ENCODE results near the gene UBE2L3. TPM values are rescaled to one million over a fixed set of nuclear protein-coding genes. Genes with fewer than 3 reads are reported as not detected.
"Not testable (repeated sequence)": the region's sequence is repeated elsewhere in the genome, so short reads cannot be mapped to it uniquely, and the experiment has no call there.

Gene UBE2L3
- polyA plus RNA-seq, 6 donors from 2014 or later = 84.4 to 106 (median 95.3) TPM

- Mint-ChIP-seq H3K4me3 (peak overlapping the region in 7 of 8 donors; percentile 7 to 92 (median 69)), H3K4me1 (peaks cover 23 to 26% (median 25%) of the 10 kb centered on the region in 3 donors), H3K9me3 (no peaks in the 10 kb centered on the region), H3K27ac (peak overlapping the region in 3 of 6 donors; percentile 34 to 53 (median 40)), H3K27me3 (no peaks in the 10 kb centered on the region), H3K36me3 (no peaks in the 10 kb centered on the region)
- DNase-seq = no peak
- no peak for ATAC-seq (ENCODE audit: low read depth in 2 of 2)
Observed at GRCh38 chr22:21640810-21641209, 73.3 kb downstream of the UBE2L3 start.

DNA sequence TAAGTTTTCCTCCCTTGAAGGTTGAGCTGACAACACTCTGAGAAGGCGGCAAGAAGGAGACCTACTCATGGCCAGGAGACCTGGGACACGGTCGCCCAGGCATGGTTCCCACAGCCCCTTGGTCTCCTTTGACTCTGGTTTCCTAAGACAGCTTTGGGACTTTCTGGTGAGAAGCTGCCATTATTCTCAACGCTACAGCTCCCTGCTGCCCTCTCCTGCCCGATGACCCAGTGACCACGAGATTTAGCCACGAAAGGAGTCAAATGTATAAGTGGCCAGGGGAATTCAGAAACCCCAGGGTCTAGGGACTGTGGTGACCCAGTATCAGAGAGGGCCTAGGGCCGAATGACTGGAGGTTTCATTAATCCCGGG, 73.9 kb downstream of the UBE2L3 start:
- H3K9me3 Mint-ChIP-seq = no peaks in the 10 kb centered on the region

GRCh38 chr22:21641789-21642583, 74.5 kb downstream of the UBE2L3 start, which contains the start of gene SDF2L1:
TSS of gene SDF2L1 (plus strand) at chr22:21642302. CDS start at chr22:21642337, 35 bp downstream.
- Mint-ChIP-seq H3K36me3 (peaks cover 0 to 4% of the 10 kb centered on the region in 2 donors), H3K4me1 (peaks cover 29 to 35% (median 34%) of the 10 kb centered on the region in 3 donors), H3K27me3 (peaks cover 0 to 3% (median 0%) of the 10 kb centered on the region in 3 donors), H3K4me3 (peak within 1 kb of the TSS; percentile 69 to 95 (median 90)), H3K27ac (peak within 1 kb of the TSS in 5 of 6 donors; percentile 48 to 93 (median 90)), H3K9me3 (no peaks in the 10 kb centered on the region)
- DNase-seq (peak; percentile 99), ATAC-seq (ENCODE audit: low read depth in 2 of 2) (peak; percentile 95 to 97)

More for the DNA sequence above, 73.9 kb downstream of the UBE2L3 start:
- no peaks in the 10 kb centered on the region for H3K27me3 Mint-ChIP-seq
- no peak for ATAC-seq (ENCODE audit: low read depth in 2 of 2)
- no peaks in the 10 kb centered on the region for H3K36me3 Mint-ChIP-seq
- H3K27ac Mint-ChIP-seq = peak overlapping the region in 4 of 6 donors; percentile 12 to 93 (median 65)
- DNase-seq = no peak
- H3K4me1 Mint-ChIP-seq = peaks cover 24 to 30% (median 28%) of the 10 kb centered on the region in 3 donors
- H3K4me3 Mint-ChIP-seq = peak overlapping the region; percentile 69 to 95 (median 90)

DNA sequence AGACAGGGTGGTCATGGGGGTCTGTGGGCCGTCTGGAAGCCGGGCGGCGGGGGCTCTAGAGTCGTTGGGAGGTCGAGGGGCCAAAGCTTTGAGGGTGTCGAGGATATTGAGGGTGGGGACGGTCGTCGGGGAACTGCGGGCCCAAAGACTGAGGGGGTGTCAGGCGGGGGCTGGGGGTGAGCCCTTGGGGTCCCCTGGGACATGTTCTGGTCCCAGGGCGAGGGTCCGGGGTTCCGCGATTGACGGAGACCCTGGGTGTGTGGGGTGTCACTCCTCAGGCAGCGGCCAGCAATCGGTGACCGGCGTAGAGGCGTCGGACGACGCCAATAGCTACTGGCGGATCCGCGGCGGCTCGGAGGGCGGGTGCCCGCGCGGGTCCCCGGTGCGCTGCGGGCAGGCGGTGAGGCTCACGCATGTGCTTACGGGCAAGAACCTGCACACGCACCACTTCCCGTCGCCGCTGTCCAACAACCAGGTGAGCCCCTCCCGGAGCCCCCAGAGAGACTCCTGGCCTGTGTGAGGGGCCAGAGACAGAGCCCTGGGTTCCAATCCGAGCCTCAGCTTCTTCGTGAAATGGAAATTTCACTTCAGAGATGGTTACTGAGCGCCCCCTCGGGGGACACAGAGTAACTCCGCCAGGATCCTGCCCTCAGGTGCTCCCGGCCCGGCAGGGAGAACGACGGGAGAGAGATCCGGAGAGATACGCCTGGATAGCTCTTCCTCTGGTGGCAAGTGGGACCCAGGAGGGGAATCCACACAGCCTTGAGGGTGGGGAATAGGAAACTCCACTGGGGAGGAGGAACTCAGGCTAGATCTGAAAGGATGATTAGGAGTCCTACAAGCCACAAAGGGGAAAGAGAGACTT, 75.3 kb downstream of the UBE2L3 start:
- no peak for ATAC-seq (ENCODE audit: low read depth in 2 of 2)
- Mint-ChIP-seq H3K27ac (peak overlapping the region in 5 of 6 donors; percentile 48 to 93 (median 90)), H3K36me3 (peaks cover 0 to 4% of the 10 kb centered on the region in 2 donors), H3K9me3 (no peaks in the 10 kb centered on the region), H3K4me1 (peaks cover 29 to 35% (median 34%) of the 10 kb centered on the region in 3 donors), H3K4me3 (peak overlapping the region; percentile 69 to 95 (median 90)), H3K27me3 (peaks cover 0 to 3% (median 0%) of the 10 kb centered on the region in 3 donors)
- DNase-seq = peak; percentile 50

DNA sequence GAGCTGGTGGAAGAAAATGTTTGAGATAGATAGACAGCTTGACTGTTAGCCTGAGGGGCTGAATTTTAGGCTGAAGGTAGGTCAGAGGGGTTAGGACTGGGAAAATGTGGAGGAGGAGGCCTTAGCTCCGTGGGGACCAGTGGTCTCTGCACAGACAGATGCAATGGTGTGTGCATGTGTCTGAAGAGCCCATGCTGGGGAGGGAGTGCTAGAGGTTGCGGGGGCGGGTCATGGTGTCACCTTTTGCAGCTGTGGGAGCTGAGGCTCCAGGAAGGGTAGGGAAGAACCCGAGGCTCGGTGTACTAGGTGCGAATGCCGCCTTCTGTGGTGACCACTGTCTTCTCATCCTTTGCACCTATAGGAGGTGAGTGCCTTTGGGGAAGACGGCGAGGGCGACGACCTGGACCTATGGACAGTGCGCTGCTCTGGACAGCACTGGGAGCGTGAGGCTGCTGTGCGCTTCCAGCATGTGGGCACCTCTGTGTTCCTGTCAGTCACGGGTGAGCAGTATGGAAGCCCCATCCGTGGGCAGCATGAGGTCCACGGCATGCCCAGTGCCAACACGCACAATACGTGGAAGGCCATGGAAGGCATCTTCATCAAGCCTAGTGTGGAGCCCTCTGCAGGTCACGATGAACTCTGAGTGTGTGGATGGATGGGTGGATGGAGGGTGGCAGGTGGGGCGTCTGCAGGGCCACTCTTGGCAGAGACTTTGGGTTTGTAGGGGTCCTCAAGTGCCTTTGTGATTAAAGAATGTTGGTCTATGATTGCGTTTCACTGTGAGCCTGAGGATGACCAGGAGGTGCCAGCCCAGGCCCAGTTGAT, 76.2 kb downstream of the UBE2L3 start:
- Mint-ChIP-seq H3K36me3 (peaks cover 0 to 4% of the 10 kb centered on the region in 2 donors), H3K27me3 (peaks cover 0 to 3% (median 0%) of the 10 kb centered on the region in 3 donors), H3K4me1 (peaks cover 29 to 35% (median 34%) of the 10 kb centered on the region in 3 donors), H3K9me3 (no peaks in the 10 kb centered on the region), H3K27ac (peak overlapping the region in 1 of 6 donors; percentile 80), H3K4me3 (peak overlapping the region in 7 of 8 donors; percentile 69 to 95 (median 89))
- ATAC-seq (ENCODE audit: low read depth in 2 of 2) (no peak), DNase-seq (no peak)

DNA sequence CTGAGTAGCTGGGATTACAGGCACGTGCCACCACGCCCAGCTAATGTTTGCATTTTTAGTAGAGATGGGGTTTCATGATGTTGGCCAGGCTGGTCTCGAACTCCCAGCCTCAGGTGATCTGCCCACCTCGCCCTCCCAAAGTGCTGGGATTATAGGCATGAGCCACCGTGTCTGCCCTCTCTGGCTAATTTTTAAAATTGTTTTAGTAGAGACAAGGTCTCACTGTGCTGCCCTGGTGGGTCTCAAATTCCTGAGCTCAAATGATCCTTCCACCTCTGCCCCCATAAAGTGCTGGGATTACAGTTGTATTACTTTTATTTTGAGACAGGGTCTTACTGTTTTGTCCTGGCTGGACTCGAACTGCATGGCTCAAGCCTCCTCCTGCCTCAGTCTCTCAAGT, 78.0 kb downstream of the UBE2L3 start:
- H3K9me3 Mint-ChIP-seq; H3K27ac Mint-ChIP-seq; ATAC-seq (ENCODE audit: low read depth in 2 of 2); H3K27me3 Mint-ChIP-seq; DNase-seq; H3K36me3 Mint-ChIP-seq: not testable (repeated sequence)
- Mint-ChIP-seq H3K4me1 (peaks cover 29 to 38% (median 34%) of the 10 kb centered on the region in 3 donors), H3K4me3 (peak overlapping the region in 1 of 8 donors; percentile 32)

DNA sequence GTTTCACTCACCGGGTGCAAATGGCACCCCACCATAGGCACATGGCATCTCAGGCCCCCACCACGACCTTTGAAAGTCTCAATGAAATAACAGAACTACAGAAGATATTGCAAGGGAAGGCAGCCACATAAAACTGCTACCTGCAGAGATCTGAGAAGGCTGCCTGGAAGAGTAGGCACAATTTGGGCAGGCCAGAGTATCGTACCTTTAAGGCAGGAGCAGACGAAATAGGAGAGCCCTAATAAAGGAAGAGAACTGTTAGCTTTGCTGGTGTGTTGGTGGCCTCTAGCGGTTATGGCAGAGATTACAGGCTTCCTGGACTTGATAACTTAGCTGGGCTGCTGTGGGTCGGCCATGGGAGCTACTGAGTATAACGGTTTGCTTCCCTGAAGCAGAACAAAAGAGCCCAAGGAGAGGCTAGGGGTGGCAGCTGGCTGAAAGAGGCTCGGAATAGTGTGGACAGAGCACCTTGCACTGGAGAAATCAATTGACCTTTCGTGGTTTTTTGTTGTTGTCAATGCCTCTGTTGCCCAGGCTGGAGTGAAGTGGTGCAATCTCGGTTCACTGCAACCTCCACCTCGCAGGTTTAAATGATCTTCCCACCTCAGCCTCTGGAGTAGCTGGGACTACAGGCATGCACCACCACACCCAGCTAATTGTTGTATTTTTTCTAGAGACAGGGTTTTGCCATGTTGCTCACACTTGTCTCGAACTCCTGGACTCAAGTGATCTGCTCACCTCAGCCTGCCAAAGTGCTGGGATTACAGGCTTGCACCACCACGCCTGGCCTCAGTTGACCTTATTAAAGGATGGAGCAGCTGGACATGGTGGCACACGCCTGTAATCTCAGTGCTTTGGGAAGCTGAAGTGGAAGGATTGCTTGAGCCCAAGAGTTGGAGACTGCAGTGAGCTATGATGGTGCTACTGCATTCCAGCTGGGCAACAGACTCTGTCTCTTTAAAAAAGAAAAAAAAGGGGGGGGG, 79.4 kb downstream of the UBE2L3 start:
- DNase-seq (peak; percentile 77), ATAC-seq (ENCODE audit: low read depth in 2 of 2) (peak; percentile 7 to 21)
- H3K4me3 Mint-ChIP-seq = peak overlapping the region in 2 of 8 donors; percentile 44 to 68
- peaks cover 0 to 3% (median 0%) of the 10 kb centered on the region in 3 donors for H3K27me3 Mint-ChIP-seq
- H3K36me3 Mint-ChIP-seq = peaks cover 0 to 4% of the 10 kb centered on the region in 2 donors
- H3K9me3 Mint-ChIP-seq = no peaks in the 10 kb centered on the region
- peaks cover 26 to 41% (median 32%) of the 10 kb centered on the region in 3 donors for H3K4me1 Mint-ChIP-seq
- peak overlapping the region in 2 of 6 donors; percentile 59 to 73 for H3K27ac Mint-ChIP-seq

DNA sequence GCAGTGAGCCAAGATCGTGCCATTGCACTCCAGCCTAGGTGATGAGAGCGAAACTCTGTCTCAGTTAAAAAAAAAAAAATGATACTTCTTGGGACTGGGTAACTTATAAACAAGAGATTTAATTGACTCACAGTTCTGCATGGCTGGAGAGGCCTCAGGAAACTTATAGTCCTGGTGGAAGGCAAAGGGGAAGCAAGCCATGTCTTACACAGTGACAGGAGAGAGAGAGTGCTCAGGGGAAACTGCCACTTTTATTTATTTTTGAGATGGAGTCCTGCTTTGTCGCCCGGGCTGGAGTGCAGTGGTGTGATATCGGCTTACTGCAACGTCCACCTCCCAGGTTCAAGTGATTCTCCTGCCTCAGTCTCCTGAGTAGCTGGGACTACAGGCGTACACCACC, 82.8 kb downstream of the UBE2L3 start:
- ATAC-seq (ENCODE audit: low read depth in 2 of 2) (no peak), DNase-seq (no peak)
- no peaks in the 10 kb centered on the region for H3K9me3 Mint-ChIP-seq
- H3K4me3 Mint-ChIP-seq = peak overlapping the region in 6 of 8 donors; percentile 33 to 95 (median 86)
- H3K27me3 Mint-ChIP-seq = peaks cover 0 to 3% (median 0%) of the 10 kb centered on the region in 3 donors
- H3K36me3 Mint-ChIP-seq = peaks cover 0 to 4% of the 10 kb centered on the region in 2 donors
- H3K27ac Mint-ChIP-seq = no peak overlapping the region
- peaks cover 17 to 28% (median 20%) of the 10 kb centered on the region in 3 donors for H3K4me1 Mint-ChIP-seq

- ATAC-seq (ENCODE audit: low read depth in 2 of 2) (no peak), DNase-seq (no peak)
- peak overlapping the region in 2 of 6 donors; percentile 53 to 92 for H3K27ac Mint-ChIP-seq
Observed at GRCh38 chr22:21650823-21651520, 83.5 kb downstream of the UBE2L3 start.

GRCh38 chr22:21651521-21652009, 84.1 kb downstream of the UBE2L3 start:
- ATAC-seq (ENCODE audit: low read depth in 2 of 2) (peak; percentile 34 to 37), DNase-seq (no peak)
- Mint-ChIP-seq H3K36me3 (peaks cover 0 to 4% of the 10 kb centered on the region in 2 donors), H3K9me3 (no peaks in the 10 kb centered on the region), H3K4me1 (peaks cover 17 to 27% (median 20%) of the 10 kb centered on the region in 3 donors), H3K27me3 (peaks cover 0 to 3% (median 0%) of the 10 kb centered on the region in 3 donors), H3K4me3 (peak overlapping the region; percentile 85 to 95 (median 90)), H3K27ac (peak overlapping the region in 2 of 6 donors; percentile 72 to 92)

More at GRCh38 chr22:21650823-21651520, 83.5 kb downstream of the UBE2L3 start:
- Mint-ChIP-seq H3K4me3 (peak overlapping the region; percentile 85 to 95 (median 90)), H3K9me3 (no peaks in the 10 kb centered on the region), H3K36me3 (peaks cover 0 to 4% of the 10 kb centered on the region in 2 donors), H3K27me3 (peaks cover 0 to 3% (median 0%) of the 10 kb centered on the region in 3 donors), H3K4me1 (peaks cover 17 to 28% (median 20%) of the 10 kb centered on the region in 3 donors)
